GM19328 (cell line): ENCODE data around the gene AFF3.
"Not testable (repeated sequence)": the region's sequence is repeated elsewhere in the genome, so short reads cannot be mapped to it uniquely, and the experiment has no call there.

Source experiments
- ATAC-seq: cut with Tn5 transposase; IDR thresholded peaks from one replicate; pipeline ENCODE4 v1.9.1; 2021; ENCODE audit warnings: mild to moderate bottlenecking, moderate library complexity; ENCODE audit not compliant: unreplicated experiment

Gene AFF3

DNA sequence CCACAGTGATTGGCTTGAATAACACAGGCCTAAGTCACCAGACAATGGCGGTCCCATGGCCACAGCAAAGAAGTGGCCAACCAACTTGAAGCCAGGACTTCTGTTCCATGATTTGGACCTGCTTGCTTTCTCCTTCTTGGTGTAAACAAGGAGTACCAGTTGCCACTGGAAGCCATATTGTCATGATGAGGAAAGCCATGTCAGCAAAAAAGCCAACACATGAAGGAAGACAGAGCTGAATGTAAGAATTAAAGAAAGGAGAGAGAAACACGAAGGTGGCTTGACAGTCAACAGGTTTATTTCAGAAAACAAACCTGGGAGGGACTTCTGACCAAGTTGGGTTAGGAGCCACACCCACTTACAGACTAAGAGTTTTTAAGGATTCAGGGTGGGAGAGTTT lies 620.2 kb downstream of the AFF3 start:
- no peak for ATAC-seq

- ATAC-seq: no peak
Measured at GRCh38 chr2:99520813-99521212, 621.6 kb downstream of the AFF3 start.

DNA sequence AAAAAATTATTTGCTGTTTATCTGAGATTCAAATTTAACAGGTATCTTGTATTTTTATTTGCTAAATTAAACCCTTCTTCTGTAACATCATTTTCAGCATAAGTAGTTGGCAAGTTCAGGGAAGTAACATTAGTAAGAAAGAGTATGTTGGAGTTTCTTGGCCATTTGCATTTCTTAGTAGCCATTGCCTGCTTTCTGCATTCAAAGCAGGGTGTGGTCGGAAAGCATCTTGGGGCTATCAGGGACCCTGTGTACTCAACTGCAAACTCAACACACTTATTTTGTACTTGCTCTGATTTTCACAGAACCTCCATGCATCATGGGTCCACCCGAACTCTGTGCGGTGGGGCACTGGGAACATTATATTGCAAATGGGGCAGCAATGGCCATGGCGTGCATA lies 622.2 kb downstream of the AFF3 start:
- ATAC-seq: no peak

DNA sequence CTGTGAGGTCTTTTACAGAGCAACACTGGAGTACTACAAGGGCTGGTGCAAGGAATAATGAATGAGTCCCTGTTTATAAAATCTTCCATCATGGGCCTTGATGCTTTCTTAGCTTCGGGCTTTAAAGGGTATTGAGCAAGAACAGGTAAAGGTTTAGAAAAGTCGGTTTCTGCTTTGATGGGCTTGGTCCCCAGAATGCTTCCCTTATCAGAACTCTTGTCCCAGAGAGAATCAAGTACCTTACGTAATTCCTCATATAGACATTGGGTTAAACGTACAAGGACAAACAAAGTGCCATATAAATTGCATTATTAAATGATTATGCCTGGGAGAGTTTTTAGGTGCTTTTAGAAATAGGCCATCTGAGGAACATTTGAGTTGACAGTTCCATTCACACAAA lies 628.0 kb downstream of the AFF3 start:
- no peak for ATAC-seq

GRCh38 chr2:99512181-99512591 lies 630.2 kb downstream of the AFF3 start:
- no peak for ATAC-seq

GRCh38 chr2:99509387-99509786 lies 633.0 kb downstream of the AFF3 start:
- ATAC-seq: no peak

DNA sequence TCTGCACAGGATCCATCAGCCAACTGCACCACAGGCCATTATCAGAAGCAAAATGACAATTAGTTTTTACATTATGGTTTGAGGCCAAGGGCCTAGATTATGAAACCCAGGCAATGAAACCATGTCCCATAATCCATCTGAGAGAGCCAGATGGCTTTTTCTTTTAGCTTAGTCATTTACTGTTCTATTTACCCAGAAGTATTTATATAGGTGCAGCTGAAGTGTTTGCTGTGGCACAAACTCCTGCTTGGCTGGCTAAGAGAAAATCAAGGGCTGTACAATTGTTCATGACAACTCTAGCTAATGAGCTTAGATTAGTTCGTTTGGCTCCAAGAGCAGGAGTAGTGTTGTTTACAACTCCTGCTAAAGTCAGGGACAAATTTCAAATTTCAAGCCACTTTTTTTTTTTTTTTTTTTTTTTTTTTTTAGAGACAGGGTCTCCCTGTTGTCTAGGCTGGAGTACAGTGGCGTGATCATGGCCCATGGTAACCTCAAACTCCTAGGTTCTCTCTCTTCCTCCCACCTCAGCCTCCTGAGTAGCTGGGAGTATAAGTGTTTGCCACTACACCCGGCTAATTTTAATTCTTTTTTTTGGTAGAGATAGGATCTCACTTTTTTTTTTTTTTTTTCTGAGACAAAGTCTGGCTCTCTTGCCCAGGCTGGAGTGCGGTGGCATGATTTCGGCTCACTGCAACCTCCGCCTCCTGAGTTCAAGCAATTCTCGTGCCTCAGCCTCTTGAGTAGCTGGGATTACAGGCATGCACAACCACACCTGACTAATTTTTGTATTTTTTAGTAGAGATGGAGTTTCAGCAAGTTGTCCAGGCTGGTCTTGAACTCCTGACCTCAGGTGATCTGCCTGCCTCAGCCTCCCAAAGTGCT lies 634.2 kb downstream of the AFF3 start:
- ATAC-seq: no peak

DNA sequence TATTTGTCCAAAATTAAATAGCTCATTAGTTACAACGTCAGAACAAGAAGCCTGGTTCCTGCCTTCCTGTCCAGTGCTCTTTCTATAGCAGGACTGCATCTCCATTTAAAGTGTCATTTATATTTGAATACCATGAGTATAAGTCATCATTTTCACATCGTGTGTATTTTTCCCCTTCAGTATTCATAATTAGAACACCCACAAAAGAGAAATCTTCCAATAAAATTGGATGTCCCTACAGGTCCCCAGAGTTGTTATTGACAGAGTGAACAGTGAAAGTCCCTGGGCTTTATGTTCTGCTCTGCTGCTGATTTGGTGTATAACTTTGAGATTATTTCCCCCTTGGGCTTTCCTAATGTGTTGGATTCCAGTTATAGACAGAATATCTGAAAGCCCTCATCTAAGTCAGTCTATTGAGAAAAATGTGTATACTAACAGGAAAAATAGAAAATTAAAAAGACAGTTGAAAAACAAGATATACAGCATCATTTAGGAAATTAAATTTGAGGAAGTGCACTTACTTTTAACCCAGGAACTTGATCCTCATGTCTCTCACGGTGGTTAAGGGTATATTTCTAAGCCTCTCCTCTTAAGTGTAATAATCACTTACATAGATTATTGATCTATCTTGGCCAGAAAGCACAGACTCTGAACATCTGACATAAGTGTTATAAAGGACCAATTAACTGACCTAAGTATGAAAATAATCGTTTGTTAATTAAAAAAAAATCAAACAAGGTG lies 637.4 kb downstream of the AFF3 start:
- ATAC-seq: no peak

DNA sequence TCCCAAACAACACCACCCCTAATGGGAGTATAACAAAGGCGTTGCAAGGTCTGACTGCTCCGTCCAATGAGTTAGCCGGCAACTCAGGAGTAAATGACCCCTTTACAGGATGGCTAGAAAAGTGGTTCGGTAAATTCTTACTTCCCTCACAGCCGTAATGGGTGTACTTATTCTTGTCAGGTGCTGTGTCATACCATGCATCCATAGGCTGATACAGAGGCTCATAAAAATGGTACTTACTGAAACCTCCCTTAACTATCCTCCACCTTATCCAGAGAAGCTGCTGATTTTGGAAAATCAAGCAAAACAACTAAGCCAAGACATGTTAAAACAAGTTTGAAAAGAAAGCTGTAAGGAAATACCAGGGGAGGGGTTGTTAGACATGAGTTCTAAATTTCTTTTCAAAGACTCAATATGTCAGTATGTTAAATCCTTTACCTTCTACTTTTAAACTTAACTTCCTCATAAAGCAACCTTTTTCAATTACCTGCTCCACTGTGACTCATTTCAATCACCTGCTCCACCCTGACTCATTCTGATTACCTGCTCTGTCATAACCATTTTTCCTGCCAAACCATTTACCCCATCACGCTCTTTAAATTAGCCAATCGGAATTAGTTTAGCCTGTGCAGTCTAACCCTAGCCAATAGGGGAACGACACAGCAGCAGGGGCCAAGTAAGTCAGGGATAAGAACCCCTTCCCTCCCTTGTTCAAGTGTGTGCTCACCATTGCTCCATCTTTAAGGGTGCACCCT lies 638.6 kb downstream of the AFF3 start:
- not testable (repeated sequence) for ATAC-seq

- ATAC-seq: no peak
Measured at GRCh38 chr2:99496021-99496420, 646.4 kb downstream of the AFF3 start.
